Fibroblast of lung (primary cell): ENCODE results near the gene THRB. TPM values are rescaled to one million over a fixed set of nuclear protein-coding genes. Genes with fewer than 3 reads are reported as not detected.

Experiments used
- DNase-seq, 2 donors: peaks; one replicate each; pipeline versions ENCODE4 v3.0.0 to v3.0.0-alpha.2; 2010; ENCODE audit warnings: low read depth in 2 of 2
- H2AFZ ChIP-seq: 2 replicates; pipeline ENCODE4 v1.5.1; 2012; ENCODE audit warnings: low read length, control low read depth, inconsistent platforms
- H3K27ac ChIP-seq: 2 replicates; pipeline ENCODE4 v1.5.1; 2011; ENCODE audit warnings: low read length, control low read depth; ENCODE audit not compliant: insufficient read depth
- H3K27me3 ChIP-seq: 2 replicates; pipeline ENCODE4 v1.5.1; 2011; ENCODE audit warnings: mild to moderate bottlenecking, low read length; ENCODE audit not compliant: control insufficient read depth, insufficient read depth
- H3K36me3 ChIP-seq: 2 replicates; pipeline ENCODE4 v1.5.1; 2011; ENCODE audit warnings: low read length; ENCODE audit not compliant: control insufficient read depth, insufficient read depth
- H3K4me1 ChIP-seq: 2 replicates; pipeline ENCODE4 v1.5.1; 2011; ENCODE audit warnings: low read length; ENCODE audit not compliant: control insufficient read depth, insufficient read depth; ENCODE audit errors: extremely low read depth
- H3K4me2 ChIP-seq: 2 replicates; pipeline ENCODE4 v1.5.1; 2011; ENCODE audit warnings: low read length, control low read depth; ENCODE audit not compliant: insufficient read depth; ENCODE audit errors: extremely low read depth
- H3K4me3 ChIP-seq, 4 experiments: fragments of 200-600 bp in 1 of 4; sonication (generic) in 1 of 4; replicated peaks in 1 of 4; 2 replicates each; pipeline ENCODE4 v1.5.1; 2011 to 2016; ENCODE audit warnings: low read length in 4 of 4, low read depth in 3 of 4, mild to moderate bottlenecking in 3 of 4, control low read depth in 2 of 4, inconsistent platforms in 1 of 4, mixed read lengths in 1 of 4; ENCODE audit not compliant: insufficient read depth in 1 of 4; ENCODE audit errors: control extremely low read depth in 1 of 4
- H3K79me2 ChIP-seq: 2 replicates; pipeline ENCODE4 v1.5.1; 2012; ENCODE audit warnings: mild to moderate bottlenecking, low read length, inconsistent platforms; ENCODE audit not compliant: control insufficient read depth, insufficient read depth
- H3K9ac ChIP-seq: 2 replicates; pipeline ENCODE4 v1.5.1; 2011; ENCODE audit warnings: mild to moderate bottlenecking, low read length, control low read depth; ENCODE audit not compliant: insufficient read depth
- H3K9me3 ChIP-seq: 2 replicates; pipeline ENCODE4 v1.5.1; 2012; ENCODE audit warnings: low read depth, low read length; ENCODE audit not compliant: control insufficient read depth, insufficient read depth
- H4K20me1 ChIP-seq: 2 replicates; pipeline ENCODE4 v1.5.1; 2011; ENCODE audit warnings: low read length; ENCODE audit not compliant: control insufficient read depth, insufficient read depth; ENCODE audit errors: extremely low read depth
- EZH2 ChIP-seq: IDR thresholded peaks from 2 replicates; pipeline ENCODE4 v1.5.1; 2012; ENCODE audit warnings: low read length, control low read depth, mild to moderate bottlenecking; ENCODE audit errors: missing control alignments
- polyA plus RNA-seq, 2 donors: library from polyadenylated mRNA; depleted of rRNA in 1 of 2; stranded (reverse) in 1 of 2; unstranded in 1 of 2; fragments of >200 nt; gene quantifications; 2 replicates each; pipeline ENCODE4 v1.2.1, GENCODE V29; 2011 to 2012; ENCODE audit warnings: missing spikeins in 1 of 2
- total RNA-seq: library from RNA; depleted of rRNA; stranded (reverse); fragments of >200 nt; gene quantifications from 2 replicates; pipeline ENCODE4 v1.2.1, GENCODE V29; 2014
- TF ChIP-seq, protein P1 (sequence below), 2 donors: IDR thresholded peaks in 1 of 2; conservative IDR thresholded peaks in 1 of 2; 1 replicate in 1 of 2; 2 replicates in 1 of 2; pipeline ENCODE4 v1.5.1; 2011 to 2012; ENCODE audit warnings: low read length in 2 of 2, control low read depth in 1 of 2, inconsistent platforms in 1 of 2, low read depth in 1 of 2, mild to moderate bottlenecking in 1 of 2

The THRB gene
- total and polyA plus RNA-seq, 2 donors (not counting 1 experiment from before 2014, with no cell fraction given), result 4.2 to 7.4 TPM

DNA sequence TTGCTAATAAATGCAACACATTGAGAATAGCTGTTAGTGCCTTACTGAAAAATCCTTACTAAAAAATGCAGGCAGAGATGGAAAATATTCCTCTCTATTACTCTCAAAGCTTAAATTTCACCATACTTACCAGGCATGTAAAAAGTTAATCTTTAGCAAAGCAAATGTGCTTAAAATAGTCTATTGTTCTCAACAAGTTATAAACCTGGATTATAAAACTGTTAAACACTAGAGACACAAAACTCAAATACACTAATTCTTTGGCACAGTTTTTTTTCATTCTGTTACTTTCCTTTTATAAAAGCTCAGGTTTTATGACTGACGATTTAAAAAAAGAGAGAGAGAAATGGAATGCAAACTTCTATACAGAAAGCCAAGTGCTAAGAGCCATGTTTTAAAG is 119.8 kb downstream of the THRB start:
- no peak for DNase-seq
- Histone ChIP-seq H2AFZ (no peak overlapping the region), H3K4me3 (no peak overlapping the region), H3K9ac (no peak overlapping the region), H3K36me3 (no peaks in the 10 kb centered on the region), H3K9me3 (no peaks in the 10 kb centered on the region), H3K27me3 (no peaks in the 10 kb centered on the region), H3K4me2 (no peak overlapping the region), H3K4me1 (no peaks in the 10 kb centered on the region), H3K79me2 (no peaks in the 10 kb centered on the region), H3K27ac (no peak overlapping the region), H4K20me1 (no peaks in the 10 kb centered on the region)
- TF ChIP-seq EZH2, result no peak
- TF ChIP-seq, protein P1, sequence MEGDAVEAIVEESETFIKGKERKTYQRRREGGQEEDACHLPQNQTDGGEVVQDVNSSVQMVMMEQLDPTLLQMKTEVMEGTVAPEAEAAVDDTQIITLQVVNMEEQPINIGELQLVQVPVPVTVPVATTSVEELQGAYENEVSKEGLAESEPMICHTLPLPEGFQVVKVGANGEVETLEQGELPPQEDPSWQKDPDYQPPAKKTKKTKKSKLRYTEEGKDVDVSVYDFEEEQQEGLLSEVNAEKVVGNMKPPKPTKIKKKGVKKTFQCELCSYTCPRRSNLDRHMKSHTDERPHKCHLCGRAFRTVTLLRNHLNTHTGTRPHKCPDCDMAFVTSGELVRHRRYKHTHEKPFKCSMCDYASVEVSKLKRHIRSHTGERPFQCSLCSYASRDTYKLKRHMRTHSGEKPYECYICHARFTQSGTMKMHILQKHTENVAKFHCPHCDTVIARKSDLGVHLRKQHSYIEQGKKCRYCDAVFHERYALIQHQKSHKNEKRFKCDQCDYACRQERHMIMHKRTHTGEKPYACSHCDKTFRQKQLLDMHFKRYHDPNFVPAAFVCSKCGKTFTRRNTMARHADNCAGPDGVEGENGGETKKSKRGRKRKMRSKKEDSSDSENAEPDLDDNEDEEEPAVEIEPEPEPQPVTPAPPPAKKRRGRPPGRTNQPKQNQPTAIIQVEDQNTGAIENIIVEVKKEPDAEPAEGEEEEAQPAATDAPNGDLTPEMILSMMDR (conservative IDR thresholded peaks at IDR 0.05 in 1 of 2, IDR thresholded peaks at IDR 0.05 in 1 of 2; ENCODE audit: low read depth in 1 of 2, low read length in 2 of 2), result no peak

GRCh38 chr3:24373198-24373959 is 121.3 kb downstream of the THRB start:
- Histone ChIP-seq H3K4me1 (no peaks in the 10 kb centered on the region), H3K9ac (no peak overlapping the region), H3K4me3 (no peak overlapping the region), H3K9me3 (no peaks in the 10 kb centered on the region), H3K36me3 (no peaks in the 10 kb centered on the region), H4K20me1 (no peaks in the 10 kb centered on the region), H3K27ac (no peak overlapping the region), H2AFZ (no peak overlapping the region), H3K4me2 (no peak overlapping the region), H3K27me3 (no peaks in the 10 kb centered on the region), H3K79me2 (no peaks in the 10 kb centered on the region)
- DNase-seq, result no peak
- TF ChIP-seq, protein P1 (conservative IDR thresholded peaks at IDR 0.05 in 1 of 2, IDR thresholded peaks at IDR 0.05 in 1 of 2; ENCODE audit: low read depth in 1 of 2, low read length in 2 of 2), result no peak
- no peak for TF ChIP-seq EZH2

GRCh38 chr3:24372559-24373197 is 122.0 kb downstream of the THRB start:
- no peaks in the 10 kb centered on the region for H3K27me3 ChIP-seq
- H2AFZ ChIP-seq, result no peak overlapping the region
- H3K4me3 ChIP-seq, result no peak overlapping the region
- H3K4me2 ChIP-seq, result no peak overlapping the region
- no peaks in the 10 kb centered on the region for H3K4me1 ChIP-seq
- TF ChIP-seq EZH2, result no peak
- TF ChIP-seq, protein P1 (conservative IDR thresholded peaks at IDR 0.05 in 1 of 2, IDR thresholded peaks at IDR 0.05 in 1 of 2; ENCODE audit: low read depth in 1 of 2, low read length in 2 of 2), result no peak
- no peak for DNase-seq
- H3K9ac ChIP-seq, result no peak overlapping the region
- H4K20me1 ChIP-seq, result no peaks in the 10 kb centered on the region
- no peaks in the 10 kb centered on the region for H3K36me3 ChIP-seq
- no peaks in the 10 kb centered on the region for H3K9me3 ChIP-seq
- H3K79me2 ChIP-seq, result no peaks in the 10 kb centered on the region
- no peak overlapping the region for H3K27ac ChIP-seq
